ENCODE measurements around the gene APOBEC3G.

The APOBEC3G gene

DNA sequence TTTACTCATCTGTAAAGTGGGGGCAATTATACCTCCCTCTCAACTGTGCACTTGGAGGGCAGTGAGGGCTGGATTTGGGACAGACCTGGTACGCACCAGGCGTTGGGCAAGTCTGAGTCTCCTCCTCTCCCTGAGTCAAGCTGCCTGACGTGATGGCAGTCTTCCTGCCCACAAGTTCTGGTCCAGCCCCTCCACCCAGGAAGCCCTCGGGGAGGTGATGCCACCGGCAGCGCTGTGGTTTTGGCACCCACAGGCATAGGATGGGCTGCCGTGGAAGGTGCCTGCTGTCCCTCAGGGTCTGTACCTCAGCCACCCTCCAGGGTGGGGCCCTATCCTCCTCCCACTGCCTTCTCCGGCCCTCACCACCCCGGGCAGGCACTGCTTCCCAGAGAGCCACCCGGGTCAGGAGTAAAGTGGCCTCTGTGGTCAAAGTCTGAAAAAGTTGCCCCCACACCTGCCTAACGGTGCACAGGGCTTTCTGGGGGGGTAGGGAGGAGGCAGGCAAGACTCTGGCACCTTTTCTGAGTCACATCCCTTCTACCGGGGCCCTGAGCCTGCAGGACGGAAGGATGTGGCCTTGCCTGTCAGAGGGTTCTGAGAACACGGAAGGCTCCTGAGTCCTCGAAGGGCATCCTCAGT is 13.5 kb downstream of the APOBEC3G start:
- Histone ChIP-seq H3K27me3 (ENCODE audit: insufficient read depth, low read length, poor library complexity) (no peaks in the 10 kb centered on the region), H2AFZ (ENCODE audit: low read depth, low read length) (no peak overlapping the region), H3K4me1 (ENCODE audit: insufficient read depth, low read length) (peaks cover 16% of the 10 kb centered on the region), H3K4me3 (ENCODE audit: low read depth in 1 of 2, low read length in 2 of 2) (no peak overlapping the region), H4K20me1 (ENCODE audit: insufficient read depth, low read length) (no peaks in the 10 kb centered on the region), H3K4me2 (ENCODE audit: insufficient read depth, low read length) (no peak overlapping the region), H3K27ac (ENCODE audit: low read length) (no peak overlapping the region), H3K79me2 (ENCODE audit: insufficient read depth, low read length) (no peaks in the 10 kb centered on the region), H3K9me3 (ENCODE audit: insufficient read depth, low read length, severe bottlenecking) (no peaks in the 10 kb centered on the region), H3K36me3 (ENCODE audit: insufficient read depth, low read length) (no peaks in the 10 kb centered on the region), H3K9ac (ENCODE audit: low read depth, low read length) (no peak overlapping the region)
- TF ChIP-seq EZH2 (IDR thresholded peaks at IDR 0.05; ENCODE audit: borderline replicate concordance, low read depth, low read length, severe bottlenecking) = no peak
- TF ChIP-seq, protein P1, sequence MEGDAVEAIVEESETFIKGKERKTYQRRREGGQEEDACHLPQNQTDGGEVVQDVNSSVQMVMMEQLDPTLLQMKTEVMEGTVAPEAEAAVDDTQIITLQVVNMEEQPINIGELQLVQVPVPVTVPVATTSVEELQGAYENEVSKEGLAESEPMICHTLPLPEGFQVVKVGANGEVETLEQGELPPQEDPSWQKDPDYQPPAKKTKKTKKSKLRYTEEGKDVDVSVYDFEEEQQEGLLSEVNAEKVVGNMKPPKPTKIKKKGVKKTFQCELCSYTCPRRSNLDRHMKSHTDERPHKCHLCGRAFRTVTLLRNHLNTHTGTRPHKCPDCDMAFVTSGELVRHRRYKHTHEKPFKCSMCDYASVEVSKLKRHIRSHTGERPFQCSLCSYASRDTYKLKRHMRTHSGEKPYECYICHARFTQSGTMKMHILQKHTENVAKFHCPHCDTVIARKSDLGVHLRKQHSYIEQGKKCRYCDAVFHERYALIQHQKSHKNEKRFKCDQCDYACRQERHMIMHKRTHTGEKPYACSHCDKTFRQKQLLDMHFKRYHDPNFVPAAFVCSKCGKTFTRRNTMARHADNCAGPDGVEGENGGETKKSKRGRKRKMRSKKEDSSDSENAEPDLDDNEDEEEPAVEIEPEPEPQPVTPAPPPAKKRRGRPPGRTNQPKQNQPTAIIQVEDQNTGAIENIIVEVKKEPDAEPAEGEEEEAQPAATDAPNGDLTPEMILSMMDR (IDR thresholded peaks at IDR 0.05; ENCODE audit: borderline replicate concordance, extremely low read depth, low read length, poor library complexity, severe bottlenecking) = no peak
- ATAC-seq (ENCODE audit: insufficient read depth, low read depth) (peak; percentile 88), DNase-seq (peak; percentile 85)

DNA sequence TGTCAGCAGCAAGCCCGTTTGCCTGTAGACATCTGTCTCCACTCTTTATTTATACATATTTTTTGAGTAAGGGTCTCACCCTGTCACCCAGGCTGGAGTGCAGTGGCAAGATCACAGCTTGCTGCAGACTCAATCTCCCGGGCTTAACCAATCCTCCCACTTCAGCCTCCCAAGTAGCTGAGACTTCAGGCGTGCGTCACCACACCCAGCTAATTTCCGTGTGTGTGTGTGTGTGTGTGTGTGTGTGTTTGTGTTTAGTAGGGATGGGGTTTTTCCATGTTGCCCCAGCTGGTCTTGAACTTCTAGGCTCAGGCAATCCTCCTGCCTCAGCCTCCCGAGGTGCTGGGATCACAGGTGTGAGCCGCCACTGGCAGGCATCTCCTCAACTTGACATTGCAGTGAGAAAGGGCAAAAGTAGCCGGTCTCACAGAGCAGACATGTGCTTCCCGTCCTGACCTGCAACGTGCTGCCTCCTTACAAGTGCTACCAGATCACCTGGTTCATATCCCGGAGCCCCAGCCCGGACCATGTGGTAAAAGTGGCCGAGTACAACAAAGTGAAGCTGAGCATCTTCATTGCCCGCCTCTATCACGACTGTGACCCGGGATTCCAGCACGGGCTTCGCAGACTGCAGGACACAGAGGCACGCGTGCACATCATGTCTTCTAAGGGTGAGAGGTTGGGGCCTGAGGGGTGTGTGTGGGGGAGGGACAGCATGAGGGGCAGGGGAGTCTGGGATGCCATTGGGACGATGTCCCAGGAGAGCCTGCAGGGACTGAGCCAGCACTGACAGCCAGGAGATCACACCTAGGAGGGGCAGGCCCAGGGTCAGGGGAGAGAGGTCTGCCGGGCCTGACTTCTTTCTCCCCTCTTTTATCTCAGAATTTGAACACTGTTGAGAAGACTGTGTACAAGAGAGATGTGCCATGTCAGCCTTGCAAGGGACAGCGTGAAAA is 14.3 kb downstream of the APOBEC3G start:
- Histone ChIP-seq H3K4me3 (ENCODE audit: low read depth in 1 of 2, low read length in 2 of 2) (no peak overlapping the region), H3K27me3 (ENCODE audit: insufficient read depth, low read length, poor library complexity) (no peaks in the 10 kb centered on the region), H4K20me1 (ENCODE audit: insufficient read depth, low read length) (no peaks in the 10 kb centered on the region), H3K27ac (ENCODE audit: low read length) (no peak overlapping the region), H3K79me2 (ENCODE audit: insufficient read depth, low read length) (no peaks in the 10 kb centered on the region), H3K4me1 (ENCODE audit: insufficient read depth, low read length) (peaks cover 16% of the 10 kb centered on the region), H3K36me3 (ENCODE audit: insufficient read depth, low read length) (no peaks in the 10 kb centered on the region), H2AFZ (ENCODE audit: low read depth, low read length) (no peak overlapping the region), H3K9ac (ENCODE audit: low read depth, low read length) (no peak overlapping the region), H3K4me2 (ENCODE audit: insufficient read depth, low read length) (no peak overlapping the region), H3K9me3 (ENCODE audit: insufficient read depth, low read length, severe bottlenecking) (no peaks in the 10 kb centered on the region)
- TF ChIP-seq, protein P1 (IDR thresholded peaks at IDR 0.05; ENCODE audit: borderline replicate concordance, extremely low read depth, low read length, poor library complexity, severe bottlenecking) = no peak
- TF ChIP-seq EZH2 (IDR thresholded peaks at IDR 0.05; ENCODE audit: borderline replicate concordance, low read depth, low read length, severe bottlenecking) = no peak
- no peak for DNase-seq
- 0 out of 3 replicates have a peak, but pooled peaks have one; percentile 1 for ATAC-seq (ENCODE audit: insufficient read depth, low read depth)

DNA sequence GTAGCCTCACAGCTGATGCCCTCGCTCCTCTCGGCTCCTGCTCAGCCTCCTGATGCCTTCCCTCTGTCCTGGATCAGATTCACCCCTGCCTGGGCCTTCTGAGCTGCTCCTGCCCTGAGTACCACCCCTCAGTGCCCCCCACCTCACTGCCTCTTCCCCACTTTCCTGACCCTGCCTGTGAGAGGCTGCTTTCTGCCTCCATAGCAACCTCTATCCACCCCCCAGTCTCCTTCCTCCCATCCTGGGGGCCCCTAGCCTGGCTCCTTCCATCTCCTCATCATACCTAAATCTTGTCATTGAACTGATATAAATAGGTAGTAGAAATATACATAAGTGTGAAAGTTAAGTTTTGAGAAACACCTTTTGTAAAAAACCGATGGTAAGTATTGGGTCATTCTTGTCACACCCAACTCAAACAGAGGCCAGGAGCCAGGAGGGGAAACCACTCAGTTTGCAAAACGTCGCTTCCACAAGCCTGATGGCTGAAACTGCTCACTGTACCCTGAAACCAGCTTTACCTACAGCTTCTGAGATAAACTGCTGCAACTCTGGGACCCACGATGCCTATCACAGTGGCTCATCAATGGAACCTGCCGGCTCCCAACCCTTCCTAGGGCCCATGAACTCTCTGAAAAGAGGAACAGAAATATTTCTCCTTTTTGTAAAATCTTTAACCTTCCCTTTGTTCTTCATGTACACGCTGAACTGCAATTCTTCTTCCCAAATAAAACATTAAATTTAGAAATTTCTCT is 15.2 kb downstream of the APOBEC3G start:
- Histone ChIP-seq H3K27ac (ENCODE audit: low read length) (no peak overlapping the region), H2AFZ (ENCODE audit: low read depth, low read length) (no peak overlapping the region), H3K36me3 (ENCODE audit: insufficient read depth, low read length) (no peaks in the 10 kb centered on the region), H3K4me3 (ENCODE audit: low read depth in 1 of 2, low read length in 2 of 2) (no peak overlapping the region), H3K4me1 (ENCODE audit: insufficient read depth, low read length) (peaks cover 24% of the 10 kb centered on the region), H3K27me3 (ENCODE audit: insufficient read depth, low read length, poor library complexity) (no peaks in the 10 kb centered on the region), H4K20me1 (ENCODE audit: insufficient read depth, low read length) (no peaks in the 10 kb centered on the region), H3K9me3 (ENCODE audit: insufficient read depth, low read length, severe bottlenecking) (no peaks in the 10 kb centered on the region), H3K9ac (ENCODE audit: low read depth, low read length) (no peak overlapping the region), H3K4me2 (ENCODE audit: insufficient read depth, low read length) (no peak overlapping the region), H3K79me2 (ENCODE audit: insufficient read depth, low read length) (no peaks in the 10 kb centered on the region)
- TF ChIP-seq EZH2 (IDR thresholded peaks at IDR 0.05; ENCODE audit: borderline replicate concordance, low read depth, low read length, severe bottlenecking) = no peak
- TF ChIP-seq, protein P1 (IDR thresholded peaks at IDR 0.05; ENCODE audit: borderline replicate concordance, extremely low read depth, low read length, poor library complexity, severe bottlenecking) = no peak
- no peak for DNase-seq
- no peak for ATAC-seq (ENCODE audit: insufficient read depth, low read depth)
